GM19099 (cell line): ENCODE data around the gene MAPK9.

Experiments used
- POLR2A ChIP-seq: IDR thresholded peaks from 3 replicates; pipeline ENCODE4 v1.6.1; 2011; ENCODE audit warnings: low read depth; ENCODE audit not compliant: insufficient read length; ENCODE audit errors: extremely low read depth

Gene MAPK9

DNA sequence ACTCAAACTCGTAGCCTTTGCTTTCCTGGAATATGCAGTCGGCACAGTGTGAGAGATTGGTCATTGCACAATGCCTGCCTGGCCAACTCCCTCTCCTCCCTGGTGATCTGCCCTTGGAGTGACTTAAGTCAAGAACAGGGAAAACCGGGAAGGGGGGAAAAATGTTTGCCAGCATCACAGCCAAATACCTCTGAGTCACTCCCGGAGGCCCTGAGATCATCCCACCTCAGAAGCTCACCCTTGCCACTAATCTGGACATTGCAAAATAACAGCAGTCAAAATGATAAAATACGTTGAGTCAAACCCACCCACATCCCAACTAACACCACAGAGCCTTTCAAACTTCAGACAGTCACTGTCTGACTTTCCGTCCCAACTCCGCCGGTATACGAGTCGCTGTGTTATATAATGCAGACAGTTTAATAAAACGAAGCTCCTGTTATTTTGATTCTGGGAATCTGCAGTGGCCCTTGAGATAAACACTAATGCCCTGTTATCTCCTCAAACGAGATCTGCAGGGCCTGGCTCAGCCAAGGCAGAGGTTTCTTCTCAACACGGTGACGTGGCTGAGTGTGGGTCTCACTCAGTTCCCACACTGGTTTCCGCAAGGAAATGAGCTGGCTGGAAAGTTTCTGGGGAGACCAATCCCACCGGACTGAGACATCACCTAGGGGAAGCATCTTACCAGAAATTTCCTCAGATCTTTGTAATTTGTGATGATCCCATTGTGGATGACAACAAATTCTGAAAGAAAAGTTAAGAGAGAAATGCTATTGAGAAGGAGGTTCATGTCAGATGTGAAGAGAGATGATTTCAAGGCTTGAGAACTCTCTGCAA is 39.1 kb upstream of the MAPK9 start:
- TF ChIP-seq POLR2A, result no peak

DNA sequence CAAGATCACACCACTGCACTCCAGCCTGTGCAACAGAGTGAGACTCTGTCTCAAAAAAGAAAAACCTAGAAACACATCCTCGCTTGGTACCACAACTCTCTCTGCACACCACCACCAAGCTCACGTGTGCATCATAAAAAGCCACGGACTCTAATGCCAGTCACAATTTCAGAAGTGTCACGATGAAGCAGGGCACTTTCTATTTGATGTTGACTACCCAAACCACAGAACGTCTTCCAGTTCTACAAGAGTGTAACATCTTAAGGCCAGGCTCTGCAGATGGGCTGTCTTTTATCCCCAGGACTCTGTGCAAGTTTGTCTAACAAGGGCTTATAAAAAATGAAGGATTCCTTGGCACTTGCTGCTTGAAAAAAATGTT is 38.4 kb upstream of the MAPK9 start:
- TF ChIP-seq POLR2A, result no peak

- TF ChIP-seq POLR2A, result no peak
These were observed 37.9 kb upstream of the MAPK9 start for GRCh38 chr5:180329606-180330269.

DNA sequence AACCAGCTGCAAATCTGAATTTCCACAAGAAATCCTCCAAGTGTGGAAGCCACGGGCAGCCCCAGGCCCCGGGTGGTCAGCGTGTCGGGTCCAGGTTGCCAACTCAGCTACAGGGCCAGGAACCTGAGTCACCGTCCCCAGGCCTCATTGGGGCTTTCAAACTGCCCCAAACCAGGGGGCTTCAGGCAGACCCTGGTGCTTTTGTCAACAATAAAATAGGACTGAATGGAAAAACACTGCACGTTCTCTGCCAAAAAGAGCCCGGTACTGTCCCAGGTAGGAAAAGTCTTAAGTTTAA is 37.2 kb upstream of the MAPK9 start:
- TF ChIP-seq POLR2A, result no peak

DNA sequence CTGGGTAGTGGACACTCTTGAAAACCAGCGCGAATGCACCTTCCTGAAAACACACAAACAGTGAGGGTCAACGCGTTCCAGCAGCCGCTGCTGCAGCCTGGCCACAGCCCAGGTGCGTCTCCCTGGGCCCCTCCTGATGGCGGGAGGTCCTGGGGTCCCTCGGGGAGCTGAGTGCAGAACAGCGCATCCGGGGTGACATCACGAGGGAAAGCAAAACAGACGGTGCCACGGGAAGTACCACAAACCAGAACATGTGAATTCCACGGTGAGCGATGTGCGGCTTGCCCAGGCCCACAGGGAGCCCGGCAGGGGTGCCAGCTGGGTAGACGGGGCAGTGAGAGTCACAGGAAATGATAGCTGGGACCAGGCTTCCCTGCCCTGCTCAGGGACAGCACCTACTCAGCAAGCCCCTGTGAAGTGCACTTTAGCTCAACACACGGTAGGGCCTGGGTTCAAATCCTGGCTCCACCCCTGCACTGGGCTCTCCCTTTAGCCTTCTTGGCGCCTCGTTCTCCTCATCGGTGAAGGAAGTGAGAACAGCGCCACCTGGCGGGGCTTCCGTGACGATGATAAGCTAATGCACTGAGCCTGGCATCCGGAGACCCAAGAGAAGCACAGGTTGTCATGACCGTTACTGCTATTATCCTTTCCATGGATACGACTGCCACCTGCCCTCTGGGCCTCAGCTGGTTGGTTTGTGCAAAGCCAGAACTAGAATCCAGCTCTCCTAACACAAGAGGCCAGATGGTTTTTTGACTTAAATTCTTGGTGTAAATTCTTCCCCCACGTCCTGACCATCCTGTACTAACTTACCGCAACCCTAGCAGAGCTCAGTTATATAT is 36.6 kb upstream of the MAPK9 start:
- no peak for TF ChIP-seq POLR2A

- no peak for TF ChIP-seq POLR2A
These were observed 35.2 kb upstream of the MAPK9 start for GRCh38 chr5:180326989-180327565.

DNA sequence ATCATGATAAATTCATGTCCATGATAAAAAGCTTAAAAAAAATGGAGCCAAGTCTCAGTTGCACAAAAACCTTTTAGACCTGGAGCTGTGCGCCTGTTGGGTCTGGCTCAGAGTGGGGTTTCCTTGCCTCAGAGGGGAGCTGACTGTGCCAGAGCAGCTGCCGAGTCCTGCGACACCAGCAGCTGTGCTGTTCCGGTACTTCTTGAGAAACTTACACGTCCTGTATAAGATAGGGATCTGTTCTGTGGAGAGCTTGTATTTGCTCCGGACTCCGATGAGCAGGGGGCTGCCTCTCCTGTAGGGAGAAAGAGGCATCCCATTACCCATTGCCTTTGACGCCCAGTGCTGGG is 32.7 kb upstream of the MAPK9 start:
- no peak for TF ChIP-seq POLR2A

- TF ChIP-seq POLR2A, result no peak
These were observed 32.2 kb upstream of the MAPK9 start for GRCh38 chr5:180323941-180324600.

- no peak for TF ChIP-seq POLR2A
These were observed 31.3 kb upstream of the MAPK9 start for GRCh38 chr5:180323160-180323559.

GRCh38 chr5:180318456-180319089 is 26.7 kb upstream of the MAPK9 start:
- TF ChIP-seq POLR2A, result no peak

GRCh38 chr5:180316586-180316985 is 24.7 kb upstream of the MAPK9 start:
- no peak for TF ChIP-seq POLR2A

GRCh38 chr5:180315762-180316212 is 23.9 kb upstream of the MAPK9 start:
- no peak for TF ChIP-seq POLR2A

DNA sequence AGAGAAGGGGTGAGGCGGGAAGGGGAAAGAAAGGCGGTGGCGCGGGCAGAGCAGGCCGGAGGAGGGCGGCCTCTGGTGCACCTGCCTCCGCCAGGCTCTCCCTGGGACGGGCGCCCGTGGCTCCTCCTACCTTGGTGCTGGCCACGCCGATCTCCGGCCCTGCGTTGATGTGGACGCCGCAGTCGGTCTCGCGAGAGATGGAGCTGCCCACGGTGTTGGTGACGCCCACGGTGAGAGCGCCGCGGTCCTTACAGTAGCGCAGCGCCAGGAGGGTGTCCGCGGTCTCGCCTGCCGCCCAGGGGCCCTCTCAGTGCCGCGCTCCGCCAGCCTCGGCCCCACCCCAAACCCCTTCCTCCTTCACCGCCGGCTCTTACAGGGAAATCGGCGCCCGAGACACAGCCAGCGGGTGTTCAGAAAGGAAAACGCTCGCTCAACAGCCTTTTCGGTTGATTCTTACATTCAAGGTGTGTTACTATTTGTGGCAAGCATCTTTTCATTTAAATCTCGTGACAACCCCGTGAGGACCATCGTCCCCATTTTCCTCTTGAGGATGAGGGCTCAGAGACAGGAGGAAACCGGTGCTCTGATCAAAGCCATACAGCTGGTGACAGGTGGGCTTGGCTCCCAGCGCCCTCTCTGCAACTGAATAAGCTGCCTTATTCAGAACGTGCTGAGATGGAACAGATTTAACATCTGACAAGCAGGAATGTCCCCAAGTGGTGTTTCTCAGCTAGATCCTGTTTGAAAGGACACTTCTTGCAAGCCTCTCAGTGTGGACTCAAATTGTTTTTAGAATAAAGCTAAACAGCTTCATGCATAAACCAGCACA is 22.0 kb upstream of the MAPK9 start:
- no peak for TF ChIP-seq POLR2A

DNA sequence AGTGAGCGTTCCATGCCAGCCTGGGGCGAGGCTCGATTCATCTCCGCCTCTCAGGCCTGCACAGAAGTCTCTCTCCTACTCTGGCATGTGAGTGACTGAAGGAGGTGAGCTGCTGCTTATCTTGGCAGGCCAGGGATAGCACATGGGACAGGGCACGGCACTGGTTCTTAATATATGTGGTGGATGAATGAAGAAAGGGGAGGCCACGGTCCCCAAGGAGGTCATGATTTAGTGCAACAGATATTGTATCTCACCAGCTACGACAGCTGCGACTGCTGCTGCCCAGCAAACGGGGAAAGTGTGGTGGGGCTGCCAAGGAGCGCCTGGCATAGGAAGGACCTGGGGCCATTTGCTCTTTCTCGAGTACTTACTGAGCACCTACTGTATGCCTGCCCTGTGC is 19.3 kb upstream of the MAPK9 start:
- no peak for TF ChIP-seq POLR2A
